ENCODE results near the gene HOXA6.

HOXA6 gene

DNA sequence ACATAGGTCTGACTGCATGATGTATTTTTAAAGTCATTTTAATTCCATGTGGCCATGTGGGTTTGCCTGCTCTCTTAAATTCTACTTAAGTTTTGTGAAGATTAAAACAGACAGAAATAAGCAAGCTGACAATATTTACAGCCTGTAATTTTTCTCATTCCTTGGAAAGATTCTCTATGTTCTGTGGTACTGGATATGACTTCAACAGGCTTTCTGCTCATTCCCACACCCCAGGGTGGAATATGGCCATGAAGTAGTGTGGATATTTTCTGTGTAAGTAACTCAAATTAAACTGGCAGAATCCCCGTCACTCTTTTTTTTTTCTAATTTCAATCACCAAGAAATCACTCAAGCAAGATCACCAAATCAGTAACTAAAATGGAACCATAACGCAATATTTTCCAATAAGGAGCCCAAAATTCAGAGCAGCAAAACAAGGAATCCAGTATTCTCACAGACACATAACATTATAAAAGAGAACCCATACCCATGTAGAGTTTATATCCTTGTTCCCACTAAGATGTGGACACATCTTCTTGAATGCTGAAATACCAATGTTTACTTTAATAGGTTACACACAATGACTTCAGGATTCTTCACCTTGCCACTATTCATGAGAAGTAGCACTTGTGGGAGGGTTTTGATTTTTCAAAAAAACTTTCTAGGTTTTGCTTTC is 9.8 kb downstream of the HOXA6 start:
- DNase-seq, result no peak

DNA sequence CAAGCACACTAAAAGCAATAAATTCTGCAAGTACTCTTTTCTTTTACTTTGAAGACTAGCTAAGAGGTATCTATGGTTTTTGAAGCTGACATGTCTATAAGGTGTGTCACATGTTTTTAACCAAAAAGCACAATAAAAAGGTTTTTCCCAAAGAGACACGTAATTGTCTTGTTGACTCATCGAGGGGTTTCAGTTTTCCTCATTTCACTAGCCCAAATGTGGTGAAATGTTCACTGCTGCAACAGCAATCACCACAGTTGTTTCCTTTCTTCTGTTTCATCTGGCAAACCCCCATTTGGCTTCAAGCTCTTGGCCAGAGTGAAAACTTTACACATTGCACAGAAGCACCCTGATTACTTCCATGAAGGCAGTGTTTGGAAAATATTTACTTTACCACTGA is 13.2 kb downstream of the HOXA6 start:
- DNase-seq, result no peak

GRCh38 chr7:27133409-27134231 is 14.0 kb downstream of the HOXA6 start:
- peak; percentile 5 for DNase-seq

DNA sequence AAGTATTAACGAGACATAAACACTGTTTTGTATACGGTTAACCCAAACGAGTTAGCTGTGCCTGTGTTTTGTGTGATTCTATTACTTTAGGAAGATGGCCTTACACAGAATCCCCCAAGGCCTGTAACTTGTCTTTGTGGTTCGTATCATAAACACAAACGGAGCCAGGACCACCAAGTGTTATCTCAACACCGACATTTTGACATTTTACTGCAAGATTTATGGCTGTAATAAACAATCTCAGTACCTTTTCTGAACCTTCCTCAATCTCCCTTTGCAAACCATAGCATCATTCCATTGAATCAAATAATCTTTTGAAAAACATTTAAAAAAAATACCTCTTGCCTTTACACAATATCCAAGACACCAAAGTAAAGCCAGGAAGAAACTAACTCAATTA is 14.6 kb downstream of the HOXA6 start:
- DNase-seq, result no peak

DNA sequence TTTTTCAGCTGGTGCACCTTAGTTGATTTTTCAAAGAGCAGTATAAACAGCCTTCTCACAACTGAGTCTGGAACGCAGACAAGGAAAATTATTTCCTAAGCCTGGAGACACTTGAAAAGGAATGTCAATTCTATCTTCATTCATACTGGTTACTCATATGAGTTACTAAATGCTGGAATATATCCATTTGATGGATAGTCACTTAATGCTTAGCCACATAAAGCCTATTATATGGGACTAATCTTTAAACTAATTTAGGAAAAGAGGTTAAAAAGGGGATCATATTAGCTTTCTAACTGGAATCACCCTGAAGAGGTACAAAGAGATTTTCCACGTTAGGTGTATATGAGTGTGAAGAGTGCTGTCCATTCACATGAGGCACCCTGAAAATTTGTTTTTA is 15.4 kb downstream of the HOXA6 start:
- no peak for DNase-seq

DNA sequence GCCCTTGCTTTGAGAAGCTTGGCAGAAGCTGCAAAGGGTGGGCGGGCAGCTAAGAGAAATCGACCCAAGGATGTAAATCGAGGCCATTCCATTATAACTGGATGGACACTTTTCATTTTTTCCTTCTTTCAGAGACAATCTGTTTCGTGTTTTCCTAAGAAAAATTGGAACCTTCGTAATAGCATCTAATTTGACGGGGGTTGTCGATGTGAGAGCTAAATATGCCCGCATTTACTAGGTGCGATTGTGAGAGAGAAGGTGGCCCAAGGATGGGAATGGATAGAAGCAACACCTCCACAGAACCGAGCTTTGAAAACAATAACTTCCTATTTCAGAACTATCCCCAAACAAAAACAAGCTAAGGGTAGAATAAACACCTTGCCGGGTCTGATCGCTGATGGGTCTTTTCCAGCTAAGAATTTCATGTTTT is 16.2 kb downstream of the HOXA6 start:
- no peak for DNase-seq

DNA sequence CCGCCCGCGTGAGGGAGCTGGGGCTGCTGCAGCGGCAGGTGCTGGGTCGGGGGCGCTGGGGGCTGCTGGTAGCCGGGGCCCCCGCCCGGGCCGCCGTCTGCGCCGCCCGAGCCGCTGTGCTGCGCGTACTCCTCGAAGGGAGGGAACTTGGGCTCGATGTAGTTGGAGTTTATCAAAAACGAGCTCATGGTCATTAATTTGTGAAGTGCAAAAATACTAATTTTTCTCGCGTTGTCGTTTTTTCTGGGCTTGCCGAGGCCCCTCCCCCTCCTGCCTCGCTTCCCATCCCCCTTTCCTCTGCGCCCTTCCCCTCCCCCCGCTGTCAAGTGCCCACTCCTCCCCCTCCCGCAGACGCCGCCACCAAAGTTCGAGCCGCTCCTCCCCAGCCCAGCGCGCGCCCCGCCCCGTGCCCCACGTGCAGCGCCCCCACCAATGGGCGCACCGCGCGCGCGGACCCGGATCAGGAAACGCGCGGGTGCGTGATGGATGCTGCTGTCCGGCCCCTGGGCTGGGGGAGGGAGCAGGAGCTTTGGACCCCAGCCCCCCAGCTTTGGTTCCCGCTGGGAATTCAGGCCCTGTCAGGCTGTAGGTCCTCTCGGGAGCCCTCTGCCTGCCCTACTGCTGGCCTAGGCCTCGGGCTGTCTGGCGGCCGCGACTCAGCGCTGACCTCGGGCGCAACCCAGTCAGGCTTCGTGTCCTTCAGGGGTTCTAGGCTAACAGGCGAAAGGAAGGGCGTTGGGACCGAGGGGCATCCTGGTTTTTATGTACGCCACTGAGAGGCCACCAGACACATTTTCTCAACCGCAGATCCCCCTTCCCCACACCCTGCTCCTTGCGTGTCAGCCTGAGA is 16.8 kb downstream of the HOXA6 start, which contains the start of gene HOXA4:
HOXA4 (minus strand) TSS at position 218 of the 850 bp plus-strand sequence; CDS start at position 194, 24 bp downstream.
- DNase-seq, result peak; percentile 76

GRCh38 chr7:27129729-27130539 is 17.6 kb downstream of the HOXA6 start:
- DNase-seq, result peak; percentile 36

GRCh38 chr7:27128776-27129728 is 18.5 kb downstream of the HOXA6 start:
- DNase-seq, result no peak

GRCh38 chr7:27128034-27128433 is 19.5 kb downstream of the HOXA6 start:
- DNase-seq, result no peak

- no peak for DNase-seq
Measured at GRCh38 chr7:27126596-27127327, 20.8 kb downstream of the HOXA6 start.

DNA sequence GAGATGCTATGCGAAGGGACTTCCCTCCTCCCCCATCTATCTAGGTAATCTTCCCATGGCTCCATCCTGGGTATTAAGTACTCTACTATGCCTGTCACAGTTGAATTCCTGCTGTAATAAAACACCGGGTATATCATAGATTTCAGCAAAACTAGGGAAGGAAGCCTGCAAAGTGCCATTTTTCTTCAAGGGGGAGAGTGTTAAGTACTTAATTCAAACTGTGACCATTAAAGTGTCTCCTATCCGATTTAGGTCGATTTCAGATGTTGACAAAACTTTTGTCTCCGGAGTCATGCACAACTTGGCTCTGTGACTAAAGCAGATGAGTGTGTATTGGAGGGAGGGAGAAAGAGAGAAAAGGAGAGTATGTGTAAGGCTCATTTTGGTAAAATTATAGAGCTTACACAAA is 21.6 kb downstream of the HOXA6 start:
- DNase-seq, result no peak

DNA sequence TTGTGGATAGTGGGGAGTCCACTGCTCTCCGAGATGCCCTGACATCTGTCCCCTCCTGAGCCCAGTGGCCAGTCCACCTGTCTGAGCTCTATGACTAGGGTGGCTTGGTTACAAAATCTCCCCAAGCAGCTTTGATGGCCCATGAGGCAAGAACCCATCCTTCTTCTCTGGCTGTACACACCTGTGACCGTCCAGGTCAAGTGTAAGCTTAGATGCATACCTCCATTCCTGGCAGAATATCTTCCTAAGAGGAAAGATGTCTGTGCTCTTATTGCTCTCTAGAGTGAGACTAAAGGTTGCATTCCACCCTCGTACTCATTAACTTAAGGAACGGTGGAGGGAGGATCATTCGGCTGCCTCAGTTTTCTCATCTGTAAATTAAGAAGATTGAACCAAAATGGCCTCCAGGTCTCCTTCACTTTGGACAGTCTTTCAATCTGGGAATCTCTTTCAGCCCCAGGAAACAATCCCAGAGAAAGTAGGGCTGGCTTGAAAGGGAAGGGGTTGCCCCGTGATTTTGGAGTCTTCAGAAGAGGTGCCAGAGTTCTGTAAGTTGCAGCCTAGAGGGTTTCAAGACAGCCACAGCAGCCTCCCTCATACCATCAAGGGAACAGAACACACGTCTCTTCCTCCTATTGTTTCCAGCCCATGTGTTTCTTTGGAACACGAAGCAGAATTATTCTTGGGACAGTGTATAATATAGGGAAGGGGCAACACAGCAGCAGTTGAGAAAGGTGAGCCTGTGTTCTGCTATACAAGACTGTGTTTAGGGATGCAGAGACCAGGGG is 22.5 kb downstream of the HOXA6 start:
- no peak for DNase-seq

- no peak for DNase-seq
Measured at GRCh38 chr7:27124096-27124901, 23.3 kb downstream of the HOXA6 start.

GRCh38 chr7:27123477-27124053 is 24.0 kb downstream of the HOXA6 start:
- no peak for DNase-seq

GRCh38 chr7:27123007-27123476 is 24.5 kb downstream of the HOXA6 start:
- DNase-seq, result no peak

DNA sequence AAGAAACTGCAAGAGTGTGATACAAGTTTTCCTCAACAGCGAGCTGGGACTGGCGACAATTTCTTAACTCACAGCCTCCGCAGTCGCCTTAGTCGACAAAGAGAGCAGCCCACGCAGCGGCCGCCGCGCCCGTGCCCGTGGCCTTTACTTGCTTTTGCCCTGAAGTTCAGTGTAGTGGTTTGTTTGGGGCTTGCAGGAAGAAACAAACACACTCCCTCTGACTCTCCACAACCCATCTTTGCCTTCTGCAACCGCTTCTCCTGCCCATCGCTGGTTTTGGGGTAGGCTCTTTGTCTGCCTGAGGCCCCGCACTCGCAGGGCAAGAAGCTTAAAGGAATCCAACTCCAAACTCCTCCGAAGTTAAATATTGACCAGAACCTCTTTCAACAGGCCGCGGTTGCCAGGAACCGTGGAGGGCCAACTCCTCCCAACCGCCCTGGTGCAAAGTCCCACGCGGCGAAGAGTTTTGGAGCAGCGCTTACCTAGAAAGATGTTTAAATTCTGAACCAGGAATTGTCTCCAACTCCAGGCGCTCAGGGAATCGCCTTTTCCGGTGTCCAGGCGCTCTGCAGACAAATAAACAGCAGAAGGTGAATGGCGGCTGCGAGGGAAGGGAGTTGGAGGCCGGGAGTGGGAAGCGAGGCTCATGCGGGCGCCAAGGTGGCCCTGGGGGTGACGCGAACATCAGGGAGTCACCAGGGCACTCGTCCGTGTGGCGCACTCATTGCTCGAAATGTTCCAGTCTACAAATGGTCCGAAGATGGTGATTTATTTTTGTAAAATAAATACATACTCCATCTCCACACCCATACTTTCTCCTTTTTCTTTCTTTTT is 25.3 kb downstream of the HOXA6 start:
- no peak for DNase-seq

Measured in activated T-cell treated with anti-CD3 and anti-CD28 coated beads, Interleukin-2, amount 50 U/mL, for 1 hour (primary cell).